Lower lobe of right lung (tissue), 2 donors: ENCODE measurements around the gene ESPNL. TPM values are rescaled to one million over a fixed set of nuclear protein-coding genes. Genes with fewer than 3 reads are reported as not detected.

Experiments used
- ATAC-seq, 2 donors: fragments of 200-7000 bp; cut with Tn5 transposase; one replicate each; pipeline ENCODE4 v1.9.1; 2020 to 2022; ENCODE audit warnings: mild to moderate bottlenecking in 2 of 2, moderate library complexity in 2 of 2
- DNase-seq: peaks from one replicate; pipeline ENCODE4 v3.0.0-alpha.2; 2020
- H3K27ac ChIP-seq: fragments of 200-600 bp; one replicate; pipeline ENCODE4 v1.8.0; 2022
- H3K27me3 ChIP-seq: fragments of 200-600 bp; one replicate; pipeline ENCODE4 v1.8.0; 2022; ENCODE audit warnings: low read depth
- H3K36me3 ChIP-seq: fragments of 200-600 bp; one replicate; pipeline ENCODE4 v1.8.0; 2022; ENCODE audit warnings: mild to moderate bottlenecking
- H3K4me1 ChIP-seq: fragments of 200-600 bp; one replicate; pipeline ENCODE4 v1.8.0; 2022
- H3K4me3 ChIP-seq: fragments of 200-600 bp; one replicate; pipeline ENCODE4 v1.8.0; 2022; ENCODE audit warnings: mild to moderate bottlenecking
- H3K9me3 ChIP-seq: fragments of 200-600 bp; one replicate; pipeline ENCODE4 v1.8.0; 2022
- intact Hi-C: fragments of 100-400 bp; cut with DNase I; formaldehyde crosslinking; loops from one replicate; pipeline ENCODE4 v1.11.0; 2022
- total RNA-seq: library from RNA; stranded (reverse); fragmentation: NEBNext Ultra II Directional; extraction: Animal tissue kit (Norgen Biotek cat#: 25700); gene quantifications from one replicate; pipeline ENCODE4 v1.2.1, GENCODE V29; 2021
- TF ChIP-seq, protein P1 (sequence below): fragments of 200-600 bp; IDR thresholded peaks from one replicate; pipeline ENCODE4 v1.8.0; 2022; ENCODE audit warnings: antibody characterized with exemption, mild to moderate bottlenecking
- donor health status: DM: no; HTN: yes; CAD: no; lungs with severe emphysema.

Gene ESPNL
- total RNA-seq, 1 donor from 2014 or later, result 0.09 TPM

GRCh38 chr2:238130696-238131628, 30.8 kb downstream of the ESPNL start:
- Histone ChIP-seq H3K27me3 (no peaks in the 10 kb centered on the region), H3K27ac (no peak overlapping the region), H3K36me3 (no peaks in the 10 kb centered on the region), H3K4me3 (no peak overlapping the region), H3K4me1 (no peaks in the 10 kb centered on the region), H3K9me3 (no peaks in the 10 kb centered on the region)
- no peak for ATAC-seq
- intact Hi-C loops, result no loop called here
- TF ChIP-seq, protein P1, sequence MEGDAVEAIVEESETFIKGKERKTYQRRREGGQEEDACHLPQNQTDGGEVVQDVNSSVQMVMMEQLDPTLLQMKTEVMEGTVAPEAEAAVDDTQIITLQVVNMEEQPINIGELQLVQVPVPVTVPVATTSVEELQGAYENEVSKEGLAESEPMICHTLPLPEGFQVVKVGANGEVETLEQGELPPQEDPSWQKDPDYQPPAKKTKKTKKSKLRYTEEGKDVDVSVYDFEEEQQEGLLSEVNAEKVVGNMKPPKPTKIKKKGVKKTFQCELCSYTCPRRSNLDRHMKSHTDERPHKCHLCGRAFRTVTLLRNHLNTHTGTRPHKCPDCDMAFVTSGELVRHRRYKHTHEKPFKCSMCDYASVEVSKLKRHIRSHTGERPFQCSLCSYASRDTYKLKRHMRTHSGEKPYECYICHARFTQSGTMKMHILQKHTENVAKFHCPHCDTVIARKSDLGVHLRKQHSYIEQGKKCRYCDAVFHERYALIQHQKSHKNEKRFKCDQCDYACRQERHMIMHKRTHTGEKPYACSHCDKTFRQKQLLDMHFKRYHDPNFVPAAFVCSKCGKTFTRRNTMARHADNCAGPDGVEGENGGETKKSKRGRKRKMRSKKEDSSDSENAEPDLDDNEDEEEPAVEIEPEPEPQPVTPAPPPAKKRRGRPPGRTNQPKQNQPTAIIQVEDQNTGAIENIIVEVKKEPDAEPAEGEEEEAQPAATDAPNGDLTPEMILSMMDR, result no peak
- DNase-seq, result peak; percentile 36

- H3K4me3 ChIP-seq, result no peak overlapping the region
- H3K36me3 ChIP-seq, result no peaks in the 10 kb centered on the region
- H3K27me3 ChIP-seq, result no peaks in the 10 kb centered on the region
- TF ChIP-seq, protein P1, result no peak
- ATAC-seq (no peak), DNase-seq (peak; percentile 20)
- H3K4me1 ChIP-seq, result no peaks in the 10 kb centered on the region
- H3K9me3 ChIP-seq, result no peaks in the 10 kb centered on the region
- intact Hi-C loops, result no loop called here
- H3K27ac ChIP-seq, result no peak overlapping the region
Measured at GRCh38 chr2:238131761-238132462, 31.8 kb downstream of the ESPNL start.

DNA sequence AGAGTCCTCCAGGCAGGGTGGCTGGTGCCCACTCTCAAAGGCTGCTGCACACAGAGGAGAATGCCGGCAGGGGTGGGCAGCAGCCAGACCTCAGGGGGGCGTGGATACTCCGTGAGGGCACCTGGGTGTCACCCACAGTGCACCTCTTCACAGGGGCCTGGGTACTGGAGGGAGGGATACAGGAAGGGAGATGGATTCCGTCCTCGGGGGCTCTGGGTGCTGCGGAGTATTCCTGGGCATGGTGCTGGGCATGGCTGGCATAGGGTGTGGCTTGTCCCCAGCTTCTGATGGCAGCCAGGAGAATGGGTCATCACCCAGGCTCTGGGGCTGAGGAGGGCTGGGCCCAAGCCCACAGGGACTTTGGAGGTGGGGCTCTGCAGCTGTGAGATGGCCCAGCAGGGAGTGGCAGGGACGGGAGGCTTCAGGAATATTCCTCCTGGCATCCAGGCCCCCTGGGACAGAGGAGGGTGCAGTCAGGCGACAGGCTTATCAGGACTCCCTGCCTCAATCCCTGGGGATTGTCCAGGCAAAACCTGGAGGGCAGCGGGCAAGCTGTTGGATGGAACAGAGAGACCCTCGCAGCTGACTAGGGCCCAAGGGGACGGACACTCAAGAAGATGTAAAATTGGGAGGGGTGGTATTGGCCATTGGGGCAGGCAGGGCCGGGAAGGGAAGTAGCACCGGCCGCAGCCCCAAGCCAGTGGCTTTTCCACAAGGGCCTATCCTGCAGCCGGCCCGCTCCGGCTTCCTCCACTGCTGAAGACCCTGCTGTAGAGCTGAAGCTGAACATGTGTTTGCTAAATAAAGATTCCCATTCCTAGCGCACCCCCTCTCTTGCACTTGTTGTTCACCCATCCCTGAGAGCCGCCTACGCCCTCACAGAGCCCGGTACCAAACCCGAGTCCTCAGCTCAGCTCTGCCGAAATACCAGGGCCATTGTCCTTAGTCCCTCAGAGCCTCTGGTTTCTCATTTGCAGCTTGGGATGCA, 32.6 kb downstream of the ESPNL start:
- TF ChIP-seq, protein P1, result no peak
- Histone ChIP-seq H3K27ac (no peak overlapping the region), H3K4me1 (no peaks in the 10 kb centered on the region), H3K9me3 (no peaks in the 10 kb centered on the region), H3K4me3 (no peak overlapping the region), H3K36me3 (no peaks in the 10 kb centered on the region), H3K27me3 (no peaks in the 10 kb centered on the region)
- intact Hi-C loops, result no loop called here
- no peak for ATAC-seq
- DNase-seq, result peak; percentile 37

DNA sequence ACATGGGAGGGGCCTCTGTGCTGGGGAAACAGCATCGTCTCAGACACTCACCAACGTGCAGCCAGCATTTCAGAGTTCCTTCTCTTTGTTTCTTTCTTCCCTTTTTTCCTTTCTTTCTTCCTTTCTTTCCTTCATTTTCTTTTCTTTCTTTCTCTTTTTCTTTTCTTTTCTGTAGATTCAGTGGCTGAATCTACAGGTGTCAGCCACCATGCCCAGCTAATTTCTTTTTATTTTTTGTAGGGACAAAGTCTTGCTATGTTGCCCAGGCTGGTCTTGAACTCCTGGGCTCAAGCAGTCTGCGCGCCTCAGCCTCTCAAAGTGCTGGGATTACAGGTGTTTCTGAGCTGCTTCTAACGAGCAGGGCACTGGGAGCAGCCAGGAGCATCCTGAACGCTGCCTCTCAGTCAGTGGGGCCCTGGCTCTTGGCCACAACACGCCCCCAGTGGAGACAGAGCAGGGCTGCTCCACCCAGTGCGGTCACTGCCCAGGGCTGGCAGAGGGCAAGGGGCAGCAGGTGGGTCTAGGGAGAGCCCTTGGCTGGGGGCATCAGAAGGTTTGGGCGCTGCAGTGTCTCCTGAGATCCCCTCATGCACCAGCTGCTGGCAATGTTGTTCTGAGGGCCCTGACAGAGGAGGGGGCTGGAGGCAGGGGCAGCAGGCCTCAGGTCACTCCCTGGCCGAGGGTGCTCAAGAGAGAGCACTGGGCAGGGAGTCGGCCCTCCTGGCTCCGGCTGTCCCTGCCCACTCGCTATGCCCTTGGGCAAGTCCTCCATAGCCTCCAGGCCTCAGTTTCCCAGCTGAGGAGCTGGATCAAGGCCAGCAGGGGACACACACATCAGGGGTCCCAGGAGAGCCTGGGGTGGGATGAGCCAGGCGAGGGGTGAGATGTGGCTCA, 33.6 kb downstream of the ESPNL start:
- Histone ChIP-seq H3K27ac (no peak overlapping the region), H3K4me1 (peaks cover 6% of the 10 kb centered on the region), H3K27me3 (no peaks in the 10 kb centered on the region), H3K36me3 (no peaks in the 10 kb centered on the region), H3K9me3 (no peaks in the 10 kb centered on the region), H3K4me3 (no peak overlapping the region)
- DNase-seq, result peak; percentile 26
- TF ChIP-seq, protein P1, result no peak
- no peak for ATAC-seq
- intact Hi-C loops, result no loop called here
